OCI-LY1 (cell line): Measurements from ENCODE around the gene USP49.

Source experiments
- EZH2 ChIP-seq: fragments of 200-600 bp; sonication (generic), shearing (Covaris generic); IDR thresholded peaks from 2 replicates; pipeline ENCODE4 v1.8.0; 2017; ENCODE audit warnings: borderline replicate concordance, mixed run types, mild to moderate bottlenecking, antibody characterized with exemption, low read length, moderate library complexity, mixed read lengths
- TF ChIP-seq, protein P1 (sequence below): fragments of 200-600 bp; sonication (generic), shearing (Covaris generic); IDR thresholded peaks from 2 replicates; pipeline ENCODE4 v1.5.1; 2017; ENCODE audit warnings: mild to moderate bottlenecking, antibody characterized with exemption, low read length, moderate library complexity, mixed read lengths

DNA sequence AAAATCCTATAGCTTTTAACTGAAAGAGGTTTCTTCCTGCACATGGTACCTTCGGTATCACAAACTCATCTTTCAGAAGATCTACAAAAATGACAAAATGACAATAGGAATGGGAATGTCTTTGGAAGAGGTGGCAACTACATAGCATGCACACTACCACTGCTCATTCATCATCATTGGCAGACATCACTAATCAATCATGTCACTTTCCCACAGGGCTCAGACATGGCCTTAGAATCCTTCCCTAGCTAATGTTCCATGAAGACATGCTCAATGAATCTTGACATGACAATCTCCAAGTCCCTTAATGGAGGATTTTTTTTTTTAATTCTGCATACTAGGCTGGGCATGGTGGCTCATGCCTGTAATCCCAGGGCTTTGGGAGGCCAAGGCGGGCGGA, 144.8 kb downstream of the USP49 start:
- TF ChIP-seq, protein P1, sequence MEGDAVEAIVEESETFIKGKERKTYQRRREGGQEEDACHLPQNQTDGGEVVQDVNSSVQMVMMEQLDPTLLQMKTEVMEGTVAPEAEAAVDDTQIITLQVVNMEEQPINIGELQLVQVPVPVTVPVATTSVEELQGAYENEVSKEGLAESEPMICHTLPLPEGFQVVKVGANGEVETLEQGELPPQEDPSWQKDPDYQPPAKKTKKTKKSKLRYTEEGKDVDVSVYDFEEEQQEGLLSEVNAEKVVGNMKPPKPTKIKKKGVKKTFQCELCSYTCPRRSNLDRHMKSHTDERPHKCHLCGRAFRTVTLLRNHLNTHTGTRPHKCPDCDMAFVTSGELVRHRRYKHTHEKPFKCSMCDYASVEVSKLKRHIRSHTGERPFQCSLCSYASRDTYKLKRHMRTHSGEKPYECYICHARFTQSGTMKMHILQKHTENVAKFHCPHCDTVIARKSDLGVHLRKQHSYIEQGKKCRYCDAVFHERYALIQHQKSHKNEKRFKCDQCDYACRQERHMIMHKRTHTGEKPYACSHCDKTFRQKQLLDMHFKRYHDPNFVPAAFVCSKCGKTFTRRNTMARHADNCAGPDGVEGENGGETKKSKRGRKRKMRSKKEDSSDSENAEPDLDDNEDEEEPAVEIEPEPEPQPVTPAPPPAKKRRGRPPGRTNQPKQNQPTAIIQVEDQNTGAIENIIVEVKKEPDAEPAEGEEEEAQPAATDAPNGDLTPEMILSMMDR = no peak
- no peak for TF ChIP-seq EZH2
